Colonic mucosa (tissue), 4 donors: Measurements from ENCODE around the gene FOXM1. TPM values are rescaled to one million over a fixed set of nuclear protein-coding genes. Genes with fewer than 3 reads are reported as not detected.
A peak's percentile ranks its signal among the peaks of the same experiment; 100 is the strongest.

Experiments
- DNase-seq: peaks from one replicate; pipeline ENCODE4 v3.0.0-alpha.2; 2020
- H3K27ac ChIP-seq: fragments of 200-600 bp; one replicate; pipeline ENCODE4 v1.8.0; 2021
- H3K27me3 ChIP-seq: fragments of 200-600 bp; one replicate; pipeline ENCODE4 v1.8.0; 2021
- H3K36me3 ChIP-seq: fragments of 200-600 bp; one replicate; pipeline ENCODE4 v1.8.0; 2021
- H3K4me1 ChIP-seq: fragments of 200-600 bp; one replicate; pipeline ENCODE4 v1.8.0; 2021; ENCODE audit warnings: mild to moderate bottlenecking
- H3K4me3 ChIP-seq: fragments of 200-600 bp; one replicate; pipeline ENCODE4 v1.8.0; 2021
- H3K9ac ChIP-seq, 2 donors: one replicate each; pipeline ENCODE4 v1.7.0; 2013; ENCODE audit warnings: control low read depth in 2 of 2, low read depth in 2 of 2, low read length in 2 of 2
- H3K9me3 ChIP-seq: fragments of 200-600 bp; one replicate; pipeline ENCODE4 v1.8.0; 2021
- CTCF ChIP-seq: fragments of 200-600 bp; IDR thresholded peaks from one replicate; pipeline ENCODE4 v1.8.0; 2022; ENCODE audit warnings: antibody characterized with exemption, mild to moderate bottlenecking
- intact Hi-C: fragments of 100-400 bp; cut with DNase I; formaldehyde crosslinking; loops from one replicate; pipeline ENCODE4 v1.14.1; 2022
- total RNA-seq, 2 donors: library from RNA; stranded (reverse); fragmentation: NEBNext Ultra II Directional in 1 of 2; extraction: Animal tissue kit (Norgen Biotek cat#: 25700) in 1 of 2; gene quantifications; one replicate each; pipeline ENCODE4 v1.2.1, GENCODE V29; 2021
- donor health status: healthy.
- donor health status: DM: no; HTN: no; CAD: no.
- donor health status: DM: no; HTN: no; CAD: no.

The FOXM1 gene
- total RNA-seq, 2 donors from 2014 or later: 18.4 to 89.3 TPM

GRCh38 chr12:2812290-2813213, 64.4 kb downstream of the FOXM1 start, which contains the start of gene ITFG2:
TSS of gene ITFG2 (plus strand) at chr12:2812668. CDS start at chr12:2812761, 93 bp downstream.
- intact Hi-C loops: no loop called here
- H3K4me3 ChIP-seq: peak within 1 kb of the TSS; percentile 64
- no peaks in the 10 kb centered on the region for H3K36me3 ChIP-seq
- no peaks in the 10 kb centered on the region for H3K9me3 ChIP-seq
- peaks cover 14% of the 10 kb centered on the region for H3K4me1 ChIP-seq
- H3K27ac ChIP-seq: peak within 1 kb of the TSS; percentile 92
- H3K27me3 ChIP-seq: no peaks in the 10 kb centered on the region
- H3K9ac ChIP-seq: peak within 1 kb of the TSS; percentile 86 to 97
- TF ChIP-seq CTCF: no peak
- peak; percentile 99 for DNase-seq

GRCh38 chr12:2811801-2812200, 65.2 kb downstream of the FOXM1 start:
- intact Hi-C loops: no loop called here
- Histone ChIP-seq H3K36me3 (no peaks in the 10 kb centered on the region), H3K4me1 (peaks cover 14% of the 10 kb centered on the region), H3K9ac (peak overlapping the region in 1 of 2 donors; percentile 97), H3K9me3 (no peaks in the 10 kb centered on the region), H3K4me3 (peak overlapping the region; percentile 64), H3K27me3 (no peaks in the 10 kb centered on the region), H3K27ac (no peak overlapping the region)
- DNase-seq: no peak
- TF ChIP-seq CTCF: no peak

Other genes with a start within 250 kb of the FOXM1 start
- 100 to 1,000 TPM in 1 of 2 donors, 10 to 100 TPM in 1; 63.1 to 274 TPM for gene FKBP4, start 82.2 kb downstream of the FOXM1 start, total RNA-seq
- gene ITFG2, start 64.5 kb downstream of the FOXM1 start, total RNA-seq: 10 to 100 TPM; 19.4 to 34.8 TPM
- gene NRIP2, start 42.1 kb downstream of the FOXM1 start, total RNA-seq: under 1 TPM; 0.49 to 0.77 TPM
- not detected for gene TEX52, start 20.1 kb downstream of the FOXM1 start, total RNA-seq
- gene RHNO1, start within 50 bp of the FOXM1 start, total RNA-seq: 10 to 100 TPM; 18.3 to 25.5 TPM
- 10 to 100 TPM; 10.1 to 12.6 TPM for gene TULP3, start 13.7 kb upstream of the FOXM1 start, total RNA-seq
- 10 to 100 TPM; 10.7 to 15.8 TPM for gene TEAD4, start 82.2 kb upstream of the FOXM1 start, total RNA-seq
- 1 to 10 TPM; 4.7 to 9.9 TPM for gene TSPAN9, start 200.2 kb upstream of the FOXM1 start, total RNA-seq